Inferior parietal cortex (tissue), 1 donor: ENCODE measurements around the gene FGFRL1.
"Not testable (repeated sequence)": the region's sequence is repeated elsewhere in the genome, so short reads cannot be mapped to it uniquely, and the experiment has no call there.

Source experiments
- DNase-seq: peaks from one replicate; pipeline ENCODE4 v3.0.0-alpha.2; 2016; ENCODE audit errors: extremely low spot score

The FGFRL1 gene

GRCh38 chr4:992297-993110 is 18.9 kb upstream of the FGFRL1 start:
- DNase-seq: no peak

- DNase-seq: no peak
Measured at GRCh38 chr4:993111-994029, 18.1 kb upstream of the FGFRL1 start, which contains the start of gene SLC26A1. Gene SLC26A1, minus strand, starts transcription at chr4:993404. Its CDS starts 1,701 bp downstream, at chr4:991703.

- DNase-seq: no peak
Measured at GRCh38 chr4:995311-996026, 16.0 kb upstream of the FGFRL1 start.

- no peak for DNase-seq
Measured at GRCh38 chr4:996030-996996, 15.1 kb upstream of the FGFRL1 start.

- no peak for DNase-seq
Measured at GRCh38 chr4:996997-997374, 14.4 kb upstream of the FGFRL1 start.

- DNase-seq: no peak
Measured at GRCh38 chr4:997375-998071, 13.9 kb upstream of the FGFRL1 start.

GRCh38 chr4:998096-998691 is 13.2 kb upstream of the FGFRL1 start:
- DNase-seq: no peak

GRCh38 chr4:999240-999863 is 12.1 kb upstream of the FGFRL1 start:
- DNase-seq: not testable (repeated sequence)

- DNase-seq: no peak
Measured at GRCh38 chr4:999882-1000425, 11.5 kb upstream of the FGFRL1 start.

GRCh38 chr4:1000686-1001260 is 10.7 kb upstream of the FGFRL1 start:
- no peak for DNase-seq

- no peak for DNase-seq
Measured at GRCh38 chr4:1001561-1002130, 9.8 kb upstream of the FGFRL1 start.

GRCh38 chr4:1002131-1002630 is 9.2 kb upstream of the FGFRL1 start:
- DNase-seq: no peak

GRCh38 chr4:1002631-1003251 is 8.7 kb upstream of the FGFRL1 start:
- no peak for DNase-seq

GRCh38 chr4:1003271-1004070 is 8.0 kb upstream of the FGFRL1 start:
- DNase-seq: no peak

GRCh38 chr4:1004071-1004418 is 7.4 kb upstream of the FGFRL1 start:
- no peak for DNase-seq

- no peak for DNase-seq
Measured at GRCh38 chr4:1004557-1005485, 6.6 kb upstream of the FGFRL1 start.
